Keratinocyte (primary cell): ENCODE measurements around the gene TMEM271. TPM values are rescaled to one million over a fixed set of nuclear protein-coding genes. Genes with fewer than 3 reads are reported as not detected.

Source experiments
- DNase-seq: peaks from one replicate; pipeline ENCODE4 v3.0.0-alpha.2; 2011; ENCODE audit warnings: low read depth, missing footprints, low spot score
- FAIRE-seq: peaks from 2 replicates; lab custom pipeline; 2011; peaks lifted over from hg19 to GRCh38; lab: Jason Lieb, UNC
- H2AFZ ChIP-seq: 2 replicates; pipeline ENCODE4 v1.6.0; 2012; ENCODE audit warnings: low read length, control low read depth, inconsistent platforms; ENCODE audit not compliant: control insufficient read depth
- H3K27ac ChIP-seq: 2 replicates; pipeline ENCODE4 v1.5.1; 2011; ENCODE audit warnings: low read length; ENCODE audit not compliant: control insufficient read depth, insufficient read depth
- H3K27me3 ChIP-seq: 3 replicates; pipeline ENCODE4 v1.6.0; 2011; ENCODE audit warnings: low read length; ENCODE audit not compliant: control insufficient read depth, insufficient read depth; ENCODE audit errors: extremely low read depth
- H3K36me3 ChIP-seq, 2 experiments: 2 replicates in 1 of 2; 3 replicates in 1 of 2; pipeline ENCODE4 v1.5.1; 2011; ENCODE audit warnings: low read length in 2 of 2, mild to moderate bottlenecking in 1 of 2; ENCODE audit not compliant: control insufficient read depth in 2 of 2, insufficient read depth in 2 of 2; ENCODE audit errors: extremely low read depth in 1 of 2
- H3K4me1 ChIP-seq: 3 replicates; pipeline ENCODE4 v1.5.1; 2011; ENCODE audit warnings: low read length; ENCODE audit not compliant: control insufficient read depth, insufficient read depth; ENCODE audit errors: extremely low read depth
- H3K4me2 ChIP-seq: 3 replicates; pipeline ENCODE4 v1.6.0; 2011; ENCODE audit warnings: low read depth, low read length; ENCODE audit not compliant: control insufficient read depth, insufficient read depth; ENCODE audit errors: extremely low read depth
- H3K4me3 ChIP-seq, 3 experiments: fragments of 200-600 bp in 1 of 3; sonication (generic) in 1 of 3; 2 replicates in 2 of 3; 3 replicates in 1 of 3; pipeline ENCODE4 v1.5.1; 2011 to 2016; ENCODE audit warnings: low read length in 3 of 3, mild to moderate bottlenecking in 3 of 3, control low read depth in 2 of 3, inconsistent platforms in 1 of 3, low read depth in 1 of 3, mixed read lengths in 1 of 3, mixed run types in 1 of 3, moderate library complexity in 1 of 3; ENCODE audit not compliant: control insufficient read depth in 2 of 3, insufficient read depth in 2 of 3; ENCODE audit errors: extremely low read depth in 1 of 3
- H3K79me2 ChIP-seq: 2 replicates; pipeline ENCODE4 v1.6.0; 2012; ENCODE audit warnings: low read length; ENCODE audit not compliant: control insufficient read depth, insufficient read depth
- H3K9ac ChIP-seq: 3 replicates; pipeline ENCODE4 v1.6.0; 2011; ENCODE audit warnings: low read length; ENCODE audit not compliant: control insufficient read depth, insufficient read depth; ENCODE audit errors: extremely low read depth
- H3K9me1 ChIP-seq: 3 replicates; pipeline ENCODE4 v1.6.0; 2011; ENCODE audit warnings: low read length; ENCODE audit not compliant: control insufficient read depth, insufficient read depth; ENCODE audit errors: extremely low read depth
- H3K9me3 ChIP-seq: 2 replicates; pipeline ENCODE4 v1.5.1; 2012; ENCODE audit warnings: low read depth, low read length; ENCODE audit not compliant: control insufficient read depth
- H4K20me1 ChIP-seq: 3 replicates; pipeline ENCODE4 v1.6.0; 2011; ENCODE audit warnings: low read length; ENCODE audit not compliant: control insufficient read depth, insufficient read depth; ENCODE audit errors: extremely low read depth
- EZH2 ChIP-seq: IDR thresholded peaks from one replicate; pipeline ENCODE4 v1.6.1; 2012; ENCODE audit warnings: inconsistent platforms, mild to moderate bottlenecking, low read length, moderate library complexity
- dilution Hi-C: fragments of 300-500 bp; cut with MboI; formaldehyde crosslinking; loops from one replicate; pipeline ENCODE4 v1.7.0; 2020; ENCODE audit warnings: low sequenced_read_pairs; ENCODE audit not compliant: extremely low pct_ligation_motif_present
- polyA plus RNA-seq, 5 experiments: library from polyadenylated mRNA; depleted of rRNA in 3 of 5; stranded (reverse) in 3 of 5; stranded (forward) in 1 of 5; unstranded in 1 of 5; fragments of >200 nt; gene quantifications; 1 replicate in 1 of 5; 2 replicates in 3 of 5; 3 replicates in 1 of 5; pipeline versions ENCODE4 v1.2.1 to v1.2.3, GENCODE V29; 2011 to 2012; ENCODE audit warnings: missing spikeins in 2 of 5, low read depth in 1 of 5, low replicate concordance in 1 of 5
- TF ChIP-seq, protein P1 (sequence below), 3 experiments: IDR thresholded peaks in 1 of 3; conservative IDR thresholded peaks in 1 of 3; optimal IDR thresholded peaks in 1 of 3; 2 replicates in 2 of 3; 3 replicates in 1 of 3; pipeline versions ENCODE3 to v1.5.1; 2011; ENCODE audit warnings: low read length in 3 of 3, mild to moderate bottlenecking in 3 of 3, moderate library complexity in 2 of 3, control low read depth in 1 of 3, inconsistent platforms in 1 of 3; ENCODE audit not compliant: insufficient read depth in 2 of 3; ENCODE audit errors: extremely low read depth in 1 of 3

Gene TMEM271
- polyA plus RNA-seq, 1 donor (not counting 4 experiments of a cell fraction or from before 2014, with no cell fraction given) = not detected

DNA sequence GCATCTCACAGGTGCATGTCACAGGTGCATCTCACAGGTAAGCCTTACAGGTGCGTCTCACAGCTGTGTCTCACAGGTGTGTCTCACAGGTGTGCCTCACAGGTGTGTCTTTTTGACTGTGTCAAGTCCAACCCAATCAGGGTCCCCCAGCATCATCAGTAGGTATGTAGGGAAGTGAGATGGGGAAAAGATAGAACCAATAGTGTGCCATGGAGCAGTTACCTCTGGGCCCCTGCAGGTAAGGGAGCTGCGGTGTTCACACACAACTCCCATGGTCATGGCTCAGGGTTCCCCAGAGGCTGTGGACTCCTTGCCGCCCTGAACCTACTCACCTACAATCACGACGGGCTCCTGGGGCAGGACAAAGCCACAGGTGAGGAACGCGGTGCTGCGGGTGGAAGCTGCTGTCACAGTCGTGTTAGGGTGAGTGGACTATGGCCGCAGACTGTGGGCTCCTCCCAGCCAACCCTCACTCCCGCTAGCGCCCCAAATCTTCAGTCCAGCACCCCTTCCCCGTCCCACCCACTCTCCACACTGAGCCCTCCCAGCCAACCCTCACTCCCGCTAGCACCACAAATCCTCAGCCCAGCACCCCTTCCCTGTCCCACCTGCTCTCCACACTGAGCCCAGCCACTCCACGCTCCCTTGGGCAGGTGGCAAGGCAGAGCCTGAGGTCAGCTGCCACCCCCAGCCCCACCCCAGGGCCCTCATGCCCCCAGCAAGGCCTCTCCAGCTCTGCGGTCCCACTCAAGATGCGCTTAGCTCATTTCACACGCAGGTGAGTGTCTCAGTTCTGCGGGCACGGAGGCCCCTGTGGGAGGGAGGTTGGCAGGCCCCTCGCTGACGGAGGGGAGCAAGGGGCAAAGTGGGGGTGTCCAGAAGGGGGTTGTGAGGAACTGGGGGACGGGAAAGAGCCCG, 47.2 kb upstream of the TMEM271 start:
- DNase-seq (no peak), FAIRE-seq (no peak)
- dilution Hi-C loops = no loop called here
- peaks cover 3% of the 10 kb centered on the region for H3K9me3 ChIP-seq
- no peak overlapping the region for H3K4me2 ChIP-seq
- H3K9ac ChIP-seq = no peak overlapping the region
- H3K4me3 ChIP-seq = no peak overlapping the region
- no peak overlapping the region for H2AFZ ChIP-seq
- no peaks in the 10 kb centered on the region for H3K79me2 ChIP-seq
- H3K4me1 ChIP-seq = no peaks in the 10 kb centered on the region
- TF ChIP-seq, protein P1, sequence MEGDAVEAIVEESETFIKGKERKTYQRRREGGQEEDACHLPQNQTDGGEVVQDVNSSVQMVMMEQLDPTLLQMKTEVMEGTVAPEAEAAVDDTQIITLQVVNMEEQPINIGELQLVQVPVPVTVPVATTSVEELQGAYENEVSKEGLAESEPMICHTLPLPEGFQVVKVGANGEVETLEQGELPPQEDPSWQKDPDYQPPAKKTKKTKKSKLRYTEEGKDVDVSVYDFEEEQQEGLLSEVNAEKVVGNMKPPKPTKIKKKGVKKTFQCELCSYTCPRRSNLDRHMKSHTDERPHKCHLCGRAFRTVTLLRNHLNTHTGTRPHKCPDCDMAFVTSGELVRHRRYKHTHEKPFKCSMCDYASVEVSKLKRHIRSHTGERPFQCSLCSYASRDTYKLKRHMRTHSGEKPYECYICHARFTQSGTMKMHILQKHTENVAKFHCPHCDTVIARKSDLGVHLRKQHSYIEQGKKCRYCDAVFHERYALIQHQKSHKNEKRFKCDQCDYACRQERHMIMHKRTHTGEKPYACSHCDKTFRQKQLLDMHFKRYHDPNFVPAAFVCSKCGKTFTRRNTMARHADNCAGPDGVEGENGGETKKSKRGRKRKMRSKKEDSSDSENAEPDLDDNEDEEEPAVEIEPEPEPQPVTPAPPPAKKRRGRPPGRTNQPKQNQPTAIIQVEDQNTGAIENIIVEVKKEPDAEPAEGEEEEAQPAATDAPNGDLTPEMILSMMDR (optimal IDR thresholded peaks at IDR 0.05 in 1 of 3, IDR thresholded peaks at IDR 0.05 in 1 of 3, conservative IDR thresholded peaks at IDR 0.05 in 1 of 3; ENCODE audit: extremely low read depth in 1 of 3, insufficient read depth in 2 of 3, low read length in 3 of 3) = no peak
- no peak for TF ChIP-seq EZH2
- no peaks in the 10 kb centered on the region for H3K36me3 ChIP-seq
- no peaks in the 10 kb centered on the region for H3K27me3 ChIP-seq
- no peaks in the 10 kb centered on the region for H4K20me1 ChIP-seq
- no peaks in the 10 kb centered on the region for H3K9me1 ChIP-seq
- H3K27ac ChIP-seq = no peak overlapping the region

DNA sequence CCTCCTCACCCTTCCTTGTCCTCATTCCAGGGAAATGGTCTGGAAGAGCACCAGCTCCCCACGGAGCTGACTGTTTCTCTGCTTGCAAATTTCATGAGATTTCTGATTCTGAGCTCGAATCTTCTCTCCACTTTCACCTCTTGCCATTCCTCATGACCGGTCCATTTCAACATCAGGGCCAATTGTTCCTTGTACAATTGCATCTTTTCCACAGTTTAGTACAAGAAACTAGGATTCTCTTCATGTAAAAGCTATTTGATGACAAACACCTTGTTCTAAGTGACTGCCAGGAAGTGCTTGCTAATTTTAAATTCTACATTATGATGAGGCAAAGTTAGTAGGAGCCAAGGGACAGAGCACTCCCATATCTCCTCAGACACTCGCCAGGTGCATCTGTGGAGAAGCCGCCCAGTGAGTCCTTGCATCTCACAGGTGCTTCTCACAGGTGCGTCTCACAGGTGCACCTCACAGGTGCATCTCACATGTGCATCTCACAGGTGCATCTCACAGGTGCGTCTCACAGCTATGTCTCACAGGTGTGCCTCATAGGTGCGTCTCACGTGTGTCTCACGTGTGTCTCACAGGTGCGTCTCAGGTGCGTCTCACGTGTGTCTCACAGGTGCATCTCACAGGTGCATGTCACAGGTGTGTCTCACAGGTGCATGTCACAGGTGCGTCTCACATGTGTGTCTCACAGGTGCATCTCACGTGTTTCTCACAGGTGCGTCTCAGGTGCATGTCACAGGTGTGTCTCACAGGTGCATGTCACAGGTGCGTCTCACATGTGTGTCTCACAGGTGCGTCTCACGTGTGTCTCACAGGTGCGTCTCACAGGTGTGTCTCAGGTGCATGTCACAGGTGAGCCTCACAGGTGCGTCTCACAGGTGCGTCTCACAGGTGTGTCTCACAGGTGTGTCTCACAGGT, 46.2 kb upstream of the TMEM271 start:
- DNase-seq (no peak), FAIRE-seq (peak; percentile 26)
- Histone ChIP-seq H4K20me1 (no peaks in the 10 kb centered on the region), H3K9ac (no peak overlapping the region), H3K4me3 (no peak overlapping the region), H3K9me1 (no peaks in the 10 kb centered on the region), H3K36me3 (no peaks in the 10 kb centered on the region), H3K79me2 (no peaks in the 10 kb centered on the region), H2AFZ (no peak overlapping the region), H3K4me2 (no peak overlapping the region), H3K27ac (no peak overlapping the region), H3K27me3 (peaks cover 3% of the 10 kb centered on the region), H3K4me1 (peaks cover 5% of the 10 kb centered on the region), H3K9me3 (peaks cover 3% of the 10 kb centered on the region)
- dilution Hi-C loops = no loop called here
- TF ChIP-seq EZH2 = no peak
- TF ChIP-seq, protein P1 (optimal IDR thresholded peaks at IDR 0.05 in 1 of 3, IDR thresholded peaks at IDR 0.05 in 1 of 3, conservative IDR thresholded peaks at IDR 0.05 in 1 of 3; ENCODE audit: extremely low read depth in 1 of 3, insufficient read depth in 2 of 3, low read length in 3 of 3) = no peak
